ENCODE results near the gene RGS6. TPM values are rescaled to one million over a fixed set of nuclear protein-coding genes. Genes with fewer than 3 reads are reported as not detected.

RGS6 gene
- total RNA-seq, 2 experiments from 2014 or later, result not detected

- no peak for DNase-seq (ENCODE audit: low spot score)
- intact Hi-C loops (cut with micrococcal nuclease; ENCODE audit: unreplicated experiment), result no loop called here
- Histone ChIP-seq H3K4me1 (ENCODE audit: insufficient read depth, low read length, poor library complexity, severe bottlenecking) (no peaks in the 10 kb centered on the region), H3K9me2 (ENCODE audit: insufficient read depth, low read length) (no peaks in the 10 kb centered on the region), H3K4me3 (ENCODE audit: low read depth, low read length, poor library complexity, severe bottlenecking) (no peak overlapping the region), H3K9me3 (ENCODE audit: low read length) (no peaks in the 10 kb centered on the region), H3K4me2 (ENCODE audit: low read length) (no peak overlapping the region), H3K36me3 (ENCODE audit: insufficient read depth, low read length) (no peaks in the 10 kb centered on the region), H3K27ac (ENCODE audit: low read depth, low read length, poor library complexity, severe bottlenecking) (no peak overlapping the region), H3K79me2 (ENCODE audit: insufficient read depth, low read depth, low read length) (no peaks in the 10 kb centered on the region), H2AFZ (ENCODE audit: low read length) (no peak overlapping the region), H4K20me1 (ENCODE audit: insufficient read depth, low read length) (no peaks in the 10 kb centered on the region)
- TF ChIP-seq EZH2phosphoT487 (IDR thresholded peaks at IDR 0.05; ENCODE audit: borderline replicate concordance, low read depth, low read length) (no peak), CTCF (conservative IDR thresholded peaks at IDR 0.05; ENCODE audit: low read length) (no peak)
- BruUV-seq (replicated peaks), result no TSS peak
- POLR2A ChIA-PET, result no interaction called here
- CTCF ChIA-PET (ENCODE audit: unreplicated experiment), result no interaction called here
Observed at GRCh38 chr14:72402377-72402772, 470.1 kb downstream of the RGS6 start.

- Histone ChIP-seq H3K4me3 (ENCODE audit: low read depth, low read length, poor library complexity, severe bottlenecking) (no peak overlapping the region), H3K4me2 (ENCODE audit: low read length) (no peak overlapping the region), H3K27ac (ENCODE audit: low read depth, low read length, poor library complexity, severe bottlenecking) (no peak overlapping the region), H3K9me3 (ENCODE audit: low read length) (no peaks in the 10 kb centered on the region), H2AFZ (ENCODE audit: low read length) (no peak overlapping the region), H3K4me1 (ENCODE audit: insufficient read depth, low read length, poor library complexity, severe bottlenecking) (no peaks in the 10 kb centered on the region), H3K9me2 (ENCODE audit: insufficient read depth, low read length) (no peaks in the 10 kb centered on the region), H4K20me1 (ENCODE audit: insufficient read depth, low read length) (no peaks in the 10 kb centered on the region), H3K36me3 (ENCODE audit: insufficient read depth, low read length) (no peaks in the 10 kb centered on the region), H3K79me2 (ENCODE audit: insufficient read depth, low read depth, low read length) (no peaks in the 10 kb centered on the region)
- TF ChIP-seq EZH2phosphoT487 (IDR thresholded peaks at IDR 0.05; ENCODE audit: borderline replicate concordance, low read depth, low read length), result no peak
- TF ChIP-seq CTCF (conservative IDR thresholded peaks at IDR 0.05; ENCODE audit: low read length), result no peak
- CTCF ChIA-PET (ENCODE audit: unreplicated experiment), result no interaction called here
- intact Hi-C loops (cut with micrococcal nuclease; ENCODE audit: unreplicated experiment), result no loop called here
- no TSS peak for BruUV-seq (replicated peaks)
- POLR2A ChIA-PET, result no interaction called here
- no peak for DNase-seq (ENCODE audit: low spot score)
Observed at GRCh38 chr14:72404106-72404774, 472.0 kb downstream of the RGS6 start.

GRCh38 chr14:72404998-72405397, 472.8 kb downstream of the RGS6 start:
- H3K9me2 ChIP-seq (ENCODE audit: insufficient read depth, low read length), result no peaks in the 10 kb centered on the region
- no peaks in the 10 kb centered on the region for H3K9me3 ChIP-seq (ENCODE audit: low read length)
- BruUV-seq (replicated peaks), result no TSS peak
- no peak overlapping the region for H3K4me2 ChIP-seq (ENCODE audit: low read length)
- ChIA-PET CTCF (ENCODE audit: unreplicated experiment) (no interaction called here), POLR2A (no interaction called here)
- intact Hi-C loops (cut with micrococcal nuclease; ENCODE audit: unreplicated experiment), result no loop called here
- H3K27ac ChIP-seq (ENCODE audit: low read depth, low read length, poor library complexity, severe bottlenecking), result no peak overlapping the region
- H4K20me1 ChIP-seq (ENCODE audit: insufficient read depth, low read length), result no peaks in the 10 kb centered on the region
- TF ChIP-seq CTCF (conservative IDR thresholded peaks at IDR 0.05; ENCODE audit: low read length), result no peak
- no peak for TF ChIP-seq EZH2phosphoT487 (IDR thresholded peaks at IDR 0.05; ENCODE audit: borderline replicate concordance, low read depth, low read length)
- DNase-seq (ENCODE audit: low spot score), result no peak
- no peaks in the 10 kb centered on the region for H3K36me3 ChIP-seq (ENCODE audit: insufficient read depth, low read length)
- no peaks in the 10 kb centered on the region for H3K4me1 ChIP-seq (ENCODE audit: insufficient read depth, low read length, poor library complexity, severe bottlenecking)
- no peak overlapping the region for H3K4me3 ChIP-seq (ENCODE audit: low read depth, low read length, poor library complexity, severe bottlenecking)
- no peaks in the 10 kb centered on the region for H3K79me2 ChIP-seq (ENCODE audit: insufficient read depth, low read depth, low read length)
- H2AFZ ChIP-seq (ENCODE audit: low read length), result no peak overlapping the region

Data from OCI-LY7 (cell line).